GM23248 (cell line): ENCODE results near the gene CISH. TPM values are rescaled to one million over a fixed set of nuclear protein-coding genes. Genes with fewer than 3 reads are reported as not detected.

Experiments
- DNase-seq: peaks from one replicate; pipeline ENCODE4 v3.0.0-alpha.2; 2015
- H2AFZ ChIP-seq: fragments of 200-600 bp; sonication (generic); 2 replicates; pipeline ENCODE4 v1.6.1; 2016; ENCODE audit warnings: antibody characterized with exemption
- H3F3A ChIP-seq: fragments of 200-600 bp; sonication (generic); 2 replicates; pipeline ENCODE4 v1.6.1; 2016; ENCODE audit warnings: mild to moderate bottlenecking, antibody characterized with exemption, mixed run types; ENCODE audit not compliant: insufficient read depth
- H3K27ac ChIP-seq: fragments of 200-600 bp; sonication (generic); 2 replicates; pipeline ENCODE4 v1.5.1; 2016; ENCODE audit warnings: mild to moderate bottlenecking
- H3K27me3 ChIP-seq: fragments of 200-600 bp; sonication (generic); replicated peaks from 2 replicates; pipeline ENCODE4 v1.6.1; 2016; ENCODE audit warnings: mild to moderate bottlenecking; ENCODE audit not compliant: insufficient read depth
- H3K36me3 ChIP-seq: fragments of 200-600 bp; sonication (generic); 2 replicates; pipeline ENCODE4 v1.6.1; 2016; ENCODE audit warnings: low read depth, mild to moderate bottlenecking
- H3K4me1 ChIP-seq: fragments of 200-600 bp; sonication (generic); 2 replicates; pipeline ENCODE4 v1.6.1; 2016; ENCODE audit warnings: mild to moderate bottlenecking; ENCODE audit not compliant: insufficient read depth
- H3K4me2 ChIP-seq: fragments of 200-600 bp; sonication (generic); one replicate; pipeline ENCODE4 v1.6.1; 2016; ENCODE audit warnings: mild to moderate bottlenecking; ENCODE audit not compliant: unreplicated experiment
- H3K4me3 ChIP-seq: fragments of 200-600 bp; sonication (generic); 2 replicates; pipeline ENCODE4 v1.5.1; 2016; ENCODE audit warnings: mild to moderate bottlenecking
- H3K79me2 ChIP-seq: fragments of 200-600 bp; sonication (generic); 2 replicates; pipeline ENCODE4 v1.6.1; 2016; ENCODE audit warnings: mild to moderate bottlenecking; ENCODE audit not compliant: insufficient read depth
- H3K9ac ChIP-seq: fragments of 200-600 bp; sonication (generic); 2 replicates; pipeline ENCODE4 v1.6.1; 2016; ENCODE audit warnings: mild to moderate bottlenecking
- H3K9me2 ChIP-seq: fragments of 200-600 bp; sonication (generic); 2 replicates; pipeline ENCODE4 v1.6.1; 2016; ENCODE audit warnings: mixed run types, mild to moderate bottlenecking, moderate library complexity; ENCODE audit not compliant: insufficient read depth
- H3K9me3 ChIP-seq: fragments of 200-600 bp; sonication (generic); one replicate; pipeline ENCODE4 v1.6.1; 2017; ENCODE audit warnings: low read depth
- H4K20me1 ChIP-seq: fragments of 200-600 bp; sonication (generic); 2 replicates; pipeline ENCODE4 v1.6.0; 2016; ENCODE audit not compliant: insufficient read depth
- EZH2 ChIP-seq: fragments of 200-600 bp; sonication (generic); IDR thresholded peaks from 2 replicates; pipeline ENCODE4 v1.6.1; 2018; ENCODE audit warnings: antibody characterized with exemption, mild to moderate bottlenecking; ENCODE audit not compliant: insufficient read depth, poor library complexity, severe bottlenecking
- EZH2phosphoT487 ChIP-seq: fragments of 200-600 bp; sonication (generic); IDR thresholded peaks from 2 replicates; pipeline ENCODE4 v1.6.1; 2018; ENCODE audit warnings: antibody characterized with exemption, moderate library complexity, mild to moderate bottlenecking, low read depth; ENCODE audit not compliant: insufficient read depth
- WGBS, 2 experiments: methylation state at CpG; one replicate each; pipeline ENCODE4 v1.1.6; 2015 to 2017; ENCODE audit warnings: low lambda C conversion rate in 2 of 2, low coverage in 1 of 2; ENCODE audit errors: missing lambda C conversion rate in 2 of 2; 5-methylcytosine and 5-hydroxymethylcytosine counted together
- in situ Hi-C: fragments of 300-500 bp; cut with MboI; formaldehyde crosslinking; loops from 2 replicates; pipeline ENCODE4 v1.15.0; 2020
- polyA plus RNA-seq: library from polyadenylated mRNA; unstranded; fragments of >200 nt; fragmentation: Nextera tagmentation; extraction: Ambion mirVana; gene quantifications from 2 replicates; pipeline ENCODE4 v1.2.1, GENCODE V29; 2016
- total RNA-seq: library from RNA; depleted of rRNA; stranded (reverse); fragments of >200 nt; shearing (Covaris generic); gene quantifications from 2 replicates; pipeline ENCODE4 v1.2.3, GENCODE V29; 2014

The CISH gene
- total and polyA plus RNA-seq, 2 experiments from 2014 or later: 1.1 to 1.6 TPM

DNA sequence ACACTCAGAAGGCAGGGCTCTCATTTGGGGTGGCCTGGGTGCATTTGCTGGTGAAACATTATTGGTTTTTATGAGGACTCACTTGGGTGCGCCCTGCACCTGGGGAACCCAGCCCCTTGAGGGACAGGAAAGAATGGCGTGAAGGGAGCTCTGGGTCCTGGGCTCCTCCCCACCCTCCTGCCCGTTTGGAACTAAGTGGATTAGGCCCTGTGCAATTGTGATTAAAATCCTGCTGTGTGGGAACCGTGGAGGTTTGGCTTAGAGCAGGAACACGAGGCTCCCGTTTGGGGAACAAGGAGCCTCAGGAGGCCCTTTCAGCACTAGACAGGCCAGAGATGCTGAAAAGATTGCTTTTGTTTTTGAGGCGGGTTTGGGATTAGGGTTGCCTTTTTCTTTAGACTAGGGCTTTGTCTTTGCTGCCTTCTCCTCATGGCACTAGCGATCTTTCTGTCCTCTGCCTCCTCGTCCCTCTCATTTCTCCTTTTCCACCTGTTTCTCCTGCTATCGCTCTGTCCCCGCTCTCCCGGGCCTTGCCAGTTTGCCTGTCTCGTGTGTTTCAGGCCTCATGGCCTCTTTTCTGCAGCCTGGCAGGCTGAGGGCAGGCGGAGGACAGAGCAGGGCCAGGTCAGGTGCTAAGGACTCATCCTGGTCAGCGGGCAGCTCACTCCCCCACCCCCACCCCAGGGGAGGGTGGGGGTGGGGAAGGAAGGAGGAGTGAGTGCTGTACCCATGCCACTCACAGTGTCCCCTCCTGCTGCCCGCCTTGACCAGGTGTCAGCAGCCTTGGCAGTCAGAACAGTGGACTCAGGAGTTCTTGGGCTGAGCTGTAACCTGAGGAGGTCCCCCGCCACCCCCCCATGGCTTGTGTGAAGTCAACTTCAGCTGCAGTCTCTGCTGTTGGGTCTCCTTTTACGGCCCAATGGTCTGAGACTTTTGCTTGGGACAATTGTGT, 13.9 kb upstream of the CISH start:
- no peak overlapping the region for H3K4me2 ChIP-seq
- H2AFZ ChIP-seq: no peak overlapping the region
- no peak overlapping the region for H3K9ac ChIP-seq
- DNase-seq: no peak
- no peaks in the 10 kb centered on the region for H3K36me3 ChIP-seq
- H3K4me3 ChIP-seq: no peak overlapping the region
- peaks cover 26% of the 10 kb centered on the region for H3F3A ChIP-seq
- peaks cover 49% of the 10 kb centered on the region for H3K79me2 ChIP-seq
- H4K20me1 ChIP-seq: no peaks in the 10 kb centered on the region
- no peaks in the 10 kb centered on the region for H3K9me2 ChIP-seq
- peaks cover 49% of the 10 kb centered on the region for H3K4me1 ChIP-seq
- no peak for TF ChIP-seq EZH2
- no peak for TF ChIP-seq EZH2phosphoT487
- H3K9me3 ChIP-seq: no peaks in the 10 kb centered on the region
- no peaks in the 10 kb centered on the region for H3K27me3 ChIP-seq
- H3K27ac ChIP-seq: no peak overlapping the region
- WGBS, 2 experiments: 85 to 87% methylated on average over 15 to 18 of the region's 18 CpGs
- in situ Hi-C loops: loop anchor here (10.0 kb wide), 1 partner anchor 749 kb away; no protein-coding TSS in a partner anchor

DNA sequence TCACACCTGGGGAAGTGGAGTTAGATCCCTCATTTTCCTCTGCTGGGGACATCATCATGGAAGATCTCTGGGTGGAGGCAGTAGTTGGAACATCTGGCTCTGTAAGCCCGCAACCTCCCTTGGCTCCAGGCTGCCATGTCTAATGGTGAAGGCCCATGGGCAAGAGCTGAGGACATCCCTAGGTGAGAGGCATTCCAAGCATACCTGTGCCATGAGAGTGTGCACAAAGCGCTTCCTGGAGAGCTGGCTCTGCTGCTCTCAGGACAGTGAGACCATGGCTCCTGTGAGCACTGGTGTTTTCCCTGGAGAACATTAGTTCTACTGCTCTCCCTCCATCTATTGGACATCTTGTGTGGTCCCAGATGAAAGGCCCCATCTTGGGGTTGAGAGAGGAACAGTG, 13.1 kb upstream of the CISH start:
- peaks cover 49% of the 10 kb centered on the region for H3K79me2 ChIP-seq
- H3K4me3 ChIP-seq: no peak overlapping the region
- H3K9ac ChIP-seq: no peak overlapping the region
- H4K20me1 ChIP-seq: no peaks in the 10 kb centered on the region
- H3K9me3 ChIP-seq: no peaks in the 10 kb centered on the region
- WGBS, 2 experiments: 96 to 100% methylated on average over 2 of the region's 2 CpGs
- TF ChIP-seq EZH2: no peak
- TF ChIP-seq EZH2phosphoT487: no peak
- H3K27me3 ChIP-seq: no peaks in the 10 kb centered on the region
- H3K4me2 ChIP-seq: peak overlapping the region; percentile 9
- H3K9me2 ChIP-seq: no peaks in the 10 kb centered on the region
- in situ Hi-C loops: loop anchor here (10.0 kb wide), 1 partner anchor 750 kb away; no protein-coding TSS in a partner anchor
- peaks cover 57% of the 10 kb centered on the region for H3K4me1 ChIP-seq
- no peak overlapping the region for H3K27ac ChIP-seq
- no peaks in the 10 kb centered on the region for H3K36me3 ChIP-seq
- DNase-seq: no peak
- H2AFZ ChIP-seq: no peak overlapping the region
- peaks cover 26% of the 10 kb centered on the region for H3F3A ChIP-seq

DNA sequence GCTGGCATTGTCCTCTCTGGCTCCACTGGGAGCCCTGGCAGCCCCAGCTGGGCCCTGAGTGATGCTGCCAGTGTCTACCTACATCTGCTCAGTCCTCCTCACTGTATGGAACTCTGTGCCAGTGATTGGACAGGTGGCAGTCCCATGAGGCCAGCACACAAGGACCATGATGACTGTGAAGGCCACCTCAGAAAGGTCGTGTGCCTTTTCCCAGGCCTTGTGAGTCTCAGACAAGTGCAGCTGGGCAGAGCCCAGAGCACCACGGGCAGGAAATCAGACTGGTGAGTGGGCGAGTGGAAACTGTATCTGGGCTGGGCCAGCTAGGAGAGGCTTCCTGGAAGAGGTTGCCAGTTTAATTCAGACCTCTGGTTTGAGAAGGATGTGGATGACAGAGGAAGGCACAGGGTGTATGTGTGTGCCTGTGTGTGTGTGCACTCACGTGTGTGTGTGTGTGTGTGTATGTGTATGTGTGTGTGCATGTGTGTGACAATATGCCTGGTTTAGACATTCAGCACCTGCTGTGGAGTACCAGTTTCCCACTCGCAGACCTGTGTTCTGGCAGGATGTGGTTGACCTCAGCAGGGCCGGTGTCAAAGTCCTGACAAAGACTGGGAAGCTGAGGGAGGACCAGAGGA, 12.4 kb upstream of the CISH start:
- H3K79me2 ChIP-seq: peaks cover 47% of the 10 kb centered on the region
- no peaks in the 10 kb centered on the region for H3K9me3 ChIP-seq
- H3K4me2 ChIP-seq: peak overlapping the region; percentile 40
- H3K27ac ChIP-seq: no peak overlapping the region
- peaks cover 57% of the 10 kb centered on the region for H3K4me1 ChIP-seq
- no peak overlapping the region for H3K9ac ChIP-seq
- H3K36me3 ChIP-seq: no peaks in the 10 kb centered on the region
- no peaks in the 10 kb centered on the region for H3K27me3 ChIP-seq
- no peaks in the 10 kb centered on the region for H3K9me2 ChIP-seq
- peaks cover 26% of the 10 kb centered on the region for H3F3A ChIP-seq
- no peaks in the 10 kb centered on the region for H4K20me1 ChIP-seq
- WGBS, 2 experiments: 31 to 41% methylated on average over 6 of the region's 6 CpGs
- H3K4me3 ChIP-seq: no peak overlapping the region
- in situ Hi-C loops: loop anchor here (10.0 kb wide), 1 partner anchor 751 kb away; no protein-coding TSS in a partner anchor
- no peak for TF ChIP-seq EZH2phosphoT487
- no peak for TF ChIP-seq EZH2
- DNase-seq: peak; percentile 77
- H2AFZ ChIP-seq: no peak overlapping the region

DNA sequence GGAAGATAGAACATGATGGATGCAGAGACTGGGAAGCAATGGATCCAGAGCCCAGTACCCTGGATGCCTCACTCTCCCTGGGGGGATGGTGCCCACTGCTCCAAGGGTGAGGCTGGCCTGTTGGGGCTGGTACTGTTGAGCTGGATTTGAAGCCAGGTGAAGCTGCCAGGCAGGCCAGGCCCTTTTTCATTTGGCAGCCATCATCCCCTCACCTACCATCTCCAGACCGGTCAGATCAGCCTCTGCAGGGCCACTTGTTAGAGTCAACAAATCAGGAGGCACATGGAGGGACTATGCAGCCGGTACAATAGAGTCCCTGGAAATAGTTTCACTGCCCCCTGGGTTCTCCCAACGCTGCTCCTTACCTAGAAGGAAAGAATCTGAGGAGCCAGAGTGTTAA, 11.3 kb upstream of the CISH start:
- WGBS, 2 experiments: 92 to 97% methylated on average over 3 of the region's 3 CpGs
- H3K9me3 ChIP-seq: no peaks in the 10 kb centered on the region
- TF ChIP-seq EZH2phosphoT487 (no peak), EZH2 (no peak)
- no peaks in the 10 kb centered on the region for H3K9me2 ChIP-seq
- H3K79me2 ChIP-seq: peaks cover 47% of the 10 kb centered on the region
- H3K9ac ChIP-seq: no peak overlapping the region
- H2AFZ ChIP-seq: no peak overlapping the region
- no peaks in the 10 kb centered on the region for H3K27me3 ChIP-seq
- H3K27ac ChIP-seq: no peak overlapping the region
- H4K20me1 ChIP-seq: no peaks in the 10 kb centered on the region
- DNase-seq: no peak
- H3F3A ChIP-seq: peaks cover 21% of the 10 kb centered on the region
- H3K4me3 ChIP-seq: no peak overlapping the region
- no peak overlapping the region for H3K4me2 ChIP-seq
- in situ Hi-C loops: loop anchor here (10.0 kb wide), 1 partner anchor 752 kb away; no protein-coding TSS in a partner anchor
- H3K36me3 ChIP-seq: no peaks in the 10 kb centered on the region
- H3K4me1 ChIP-seq: peaks cover 52% of the 10 kb centered on the region
